GM12865 (cell line): Measurements from ENCODE around the gene HNRNPA2B1.
"Not testable (repeated sequence)": the region's sequence is repeated elsewhere in the genome, so short reads cannot be mapped to it uniquely, and the experiment has no call there.

Experiments
- DNase-seq: peaks from one replicate; pipeline ENCODE4 v3.0.0; 2010; ENCODE audit warnings: low read depth
- H3K4me3 ChIP-seq: 2 replicates; pipeline ENCODE4 v1.5.1; 2011; ENCODE audit warnings: mild to moderate bottlenecking, low read depth, low read length, control low read depth
- TF ChIP-seq, protein P1 (sequence below): IDR thresholded peaks from 2 replicates; pipeline ENCODE4 v1.5.1; 2011; ENCODE audit warnings: low read length, control low read depth, low read depth, inconsistent platforms; ENCODE audit not compliant: insufficient read depth; ENCODE audit errors: missing control alignments

Gene HNRNPA2B1

DNA sequence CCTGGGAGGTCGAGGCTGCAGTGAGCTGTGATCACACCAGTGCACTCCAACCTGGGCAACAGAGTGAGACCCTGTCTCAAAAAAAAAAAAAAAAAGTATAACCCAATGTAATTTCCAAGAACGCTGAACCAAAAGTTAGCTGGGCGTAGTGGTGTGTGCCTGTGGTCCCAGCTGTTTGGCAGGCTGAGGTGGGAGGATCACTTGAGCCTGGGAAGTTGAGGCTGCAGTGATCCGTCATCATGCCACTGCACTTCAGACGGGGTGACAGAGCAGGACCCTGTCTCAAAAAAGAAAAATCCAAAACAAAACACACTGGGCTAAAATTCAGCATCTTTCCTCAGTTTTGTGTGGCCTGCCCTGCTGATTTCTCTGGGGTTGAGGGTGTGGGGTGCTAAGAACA lies 21.1 kb downstream of the HNRNPA2B1 start:
- DNase-seq: no peak
- TF ChIP-seq, protein P1, sequence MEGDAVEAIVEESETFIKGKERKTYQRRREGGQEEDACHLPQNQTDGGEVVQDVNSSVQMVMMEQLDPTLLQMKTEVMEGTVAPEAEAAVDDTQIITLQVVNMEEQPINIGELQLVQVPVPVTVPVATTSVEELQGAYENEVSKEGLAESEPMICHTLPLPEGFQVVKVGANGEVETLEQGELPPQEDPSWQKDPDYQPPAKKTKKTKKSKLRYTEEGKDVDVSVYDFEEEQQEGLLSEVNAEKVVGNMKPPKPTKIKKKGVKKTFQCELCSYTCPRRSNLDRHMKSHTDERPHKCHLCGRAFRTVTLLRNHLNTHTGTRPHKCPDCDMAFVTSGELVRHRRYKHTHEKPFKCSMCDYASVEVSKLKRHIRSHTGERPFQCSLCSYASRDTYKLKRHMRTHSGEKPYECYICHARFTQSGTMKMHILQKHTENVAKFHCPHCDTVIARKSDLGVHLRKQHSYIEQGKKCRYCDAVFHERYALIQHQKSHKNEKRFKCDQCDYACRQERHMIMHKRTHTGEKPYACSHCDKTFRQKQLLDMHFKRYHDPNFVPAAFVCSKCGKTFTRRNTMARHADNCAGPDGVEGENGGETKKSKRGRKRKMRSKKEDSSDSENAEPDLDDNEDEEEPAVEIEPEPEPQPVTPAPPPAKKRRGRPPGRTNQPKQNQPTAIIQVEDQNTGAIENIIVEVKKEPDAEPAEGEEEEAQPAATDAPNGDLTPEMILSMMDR: no peak
- H3K4me3 ChIP-seq: no peak overlapping the region

DNA sequence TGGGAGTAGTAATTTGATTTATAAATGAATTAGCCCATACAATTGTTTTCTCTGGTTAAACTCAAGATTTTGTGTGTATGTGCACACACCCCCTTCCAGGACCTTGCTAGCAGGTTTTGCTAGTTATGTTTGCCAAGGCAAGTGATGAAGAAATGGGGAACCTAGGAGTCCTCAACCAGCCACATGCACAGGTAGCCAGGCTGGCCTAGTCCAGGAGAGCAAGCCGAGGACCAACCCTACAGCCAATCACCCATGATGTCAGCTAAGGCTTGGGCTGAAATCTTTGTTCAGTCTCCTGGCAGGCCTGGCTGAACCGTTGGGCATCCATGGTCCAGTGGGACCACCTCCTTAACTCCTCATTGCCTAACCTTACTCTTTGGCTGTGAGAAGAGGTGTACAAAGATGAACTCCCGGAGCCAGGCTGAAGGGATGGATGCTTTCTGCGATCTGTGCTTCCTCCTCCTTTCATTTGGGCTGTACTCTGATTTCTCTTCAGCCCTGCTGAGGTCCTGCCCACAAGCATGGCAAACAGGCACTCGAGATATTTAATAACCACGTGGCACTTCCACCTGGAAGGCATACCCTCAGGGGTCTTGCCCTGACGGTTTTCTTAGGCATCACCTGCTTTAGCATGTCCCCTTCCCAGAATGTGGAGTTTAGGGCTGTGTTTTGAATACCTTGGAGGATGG lies 22.1 kb downstream of the HNRNPA2B1 start:
- TF ChIP-seq, protein P1: no peak
- no peak overlapping the region for H3K4me3 ChIP-seq
- no peak for DNase-seq

DNA sequence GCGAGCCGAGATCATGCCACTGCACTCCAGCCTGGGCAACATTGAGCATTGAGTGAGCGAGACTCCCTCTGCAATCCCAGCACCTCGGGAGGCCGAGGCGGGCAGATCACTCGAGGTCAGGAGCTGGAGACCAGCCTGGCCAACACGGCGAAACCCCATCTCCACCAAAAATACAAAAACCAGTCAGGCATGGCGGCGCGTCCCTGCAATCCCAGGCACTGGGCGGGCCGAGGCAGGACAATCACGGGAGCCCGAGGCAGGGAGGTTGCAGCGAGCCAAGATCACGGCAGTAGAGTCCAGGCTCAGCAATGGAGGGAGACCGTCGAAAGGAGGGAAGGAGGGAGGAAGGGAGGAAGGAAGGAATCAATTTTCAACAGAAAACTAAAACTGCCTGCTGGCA lies 23.3 kb downstream of the HNRNPA2B1 start:
- H3K4me3 ChIP-seq, DNase-seq: not testable (repeated sequence)

DNA sequence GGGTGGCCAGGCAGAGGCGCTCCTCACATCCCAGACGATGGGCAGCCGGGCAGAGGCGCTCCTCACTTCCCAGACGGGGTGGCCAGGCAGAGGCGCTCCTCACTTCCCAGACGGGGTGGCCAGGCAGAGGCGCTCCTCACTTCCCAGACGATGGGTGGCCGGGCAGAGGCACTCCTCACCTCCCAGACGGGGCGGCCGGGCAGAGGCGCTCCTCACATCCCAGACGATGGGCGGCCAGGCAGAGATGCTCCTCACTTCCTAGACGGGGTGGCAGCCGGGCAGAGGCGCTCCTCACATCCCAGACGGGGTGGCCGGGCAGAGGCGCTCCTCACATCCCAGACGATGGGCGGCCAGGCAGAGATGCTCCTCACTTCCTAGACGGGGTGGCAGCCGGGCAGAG lies 23.9 kb downstream of the HNRNPA2B1 start:
- not testable (repeated sequence) for H3K4me3 ChIP-seq, DNase-seq

DNA sequence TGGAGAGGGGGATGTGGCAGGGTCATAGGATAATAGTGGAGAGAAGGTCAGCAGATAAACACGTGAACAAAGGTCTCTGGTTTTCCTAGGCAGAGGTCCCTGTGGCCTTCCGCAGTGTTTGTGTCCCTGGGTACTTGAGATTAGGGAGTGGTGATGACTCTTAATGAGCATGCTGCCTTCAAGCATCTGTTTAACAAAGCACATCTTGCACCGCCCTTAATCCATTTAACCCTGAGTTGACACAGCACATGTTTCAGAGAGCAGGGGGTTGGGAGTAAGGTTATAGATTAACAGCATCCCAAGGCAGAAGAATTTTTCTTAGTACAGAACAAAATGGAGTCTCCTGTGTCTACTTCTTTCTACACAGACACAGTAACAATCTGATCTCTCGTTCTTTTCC lies 24.6 kb downstream of the HNRNPA2B1 start:
- H3K4me3 ChIP-seq, DNase-seq: not testable (repeated sequence)

DNA sequence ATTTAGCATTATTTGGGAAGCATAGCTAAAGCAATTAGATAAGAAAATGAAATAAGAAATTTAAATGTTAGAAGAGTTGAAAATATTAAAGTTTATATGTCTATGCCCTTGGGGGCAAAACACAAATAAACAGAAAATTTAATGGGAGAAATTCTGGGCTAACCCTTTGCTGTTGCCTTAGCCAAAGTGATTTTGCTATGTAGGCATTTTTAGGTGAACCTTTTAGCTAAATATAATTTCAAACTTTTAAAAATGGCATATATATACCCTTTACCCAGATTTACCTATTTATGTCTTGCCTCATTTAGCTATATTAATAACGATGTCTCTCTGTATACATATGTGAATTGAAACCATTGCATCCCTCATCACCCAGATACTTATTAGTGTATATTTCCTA lies 28.5 kb downstream of the HNRNPA2B1 start:
- no peak overlapping the region for H3K4me3 ChIP-seq
- TF ChIP-seq, protein P1: no peak
- no peak for DNase-seq

DNA sequence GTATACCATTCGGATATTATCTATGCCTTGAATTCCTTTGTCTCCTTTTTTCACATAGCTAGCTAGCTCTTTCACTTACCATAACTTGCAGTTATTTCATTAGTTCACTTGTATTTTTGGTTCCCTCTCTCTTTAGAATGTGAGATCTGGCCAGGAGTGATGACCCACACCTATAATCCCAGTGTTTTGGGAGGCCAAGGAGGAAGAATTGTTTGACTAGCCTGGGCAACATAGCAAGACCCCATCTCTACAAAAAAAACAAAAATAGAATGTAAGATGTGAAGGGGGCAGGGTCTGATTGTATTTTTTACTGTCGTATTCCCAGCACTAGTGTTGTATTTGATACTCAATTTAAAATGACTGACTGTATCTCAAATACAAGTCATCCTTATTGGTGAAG lies 28.9 kb downstream of the HNRNPA2B1 start:
- TF ChIP-seq, protein P1: no peak
- H3K4me3 ChIP-seq: no peak overlapping the region

DNA sequence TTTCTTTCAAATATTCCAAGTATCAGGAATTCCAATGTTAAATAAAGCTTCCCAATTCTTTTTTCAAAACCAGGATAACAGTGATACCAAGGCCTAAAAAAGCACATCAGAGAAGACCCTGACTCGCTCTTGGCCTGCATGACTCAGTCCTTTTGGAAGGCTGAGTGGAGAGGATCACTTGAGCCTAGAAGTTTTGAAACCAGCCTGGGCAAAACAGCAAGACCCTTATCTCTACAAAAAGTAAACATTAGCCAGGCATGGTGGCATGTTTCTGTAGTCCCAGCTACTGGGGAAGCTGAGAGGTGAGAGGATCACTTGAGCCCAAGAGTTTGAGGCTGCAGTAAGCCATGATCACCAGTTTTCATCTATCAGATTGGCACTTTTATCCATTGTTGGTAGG lies 29.9 kb downstream of the HNRNPA2B1 start:
- no peak overlapping the region for H3K4me3 ChIP-seq
- DNase-seq: no peak
- TF ChIP-seq, protein P1: no peak

More for the DNA sequence above, 28.9 kb downstream of the HNRNPA2B1 start:
- DNase-seq: no peak
